ENCODE data around the gene PANK2. TPM values are rescaled to one million over a fixed set of nuclear protein-coding genes. Genes with fewer than 3 reads are reported as not detected.

The PANK2 gene
- total and polyA plus RNA-seq, 10 of the 15 experiments (the other 5 are each of a cell fraction or from before 2014, with no cell fraction given) = 13.2 to 43.4 (median 33.3) TPM

DNA sequence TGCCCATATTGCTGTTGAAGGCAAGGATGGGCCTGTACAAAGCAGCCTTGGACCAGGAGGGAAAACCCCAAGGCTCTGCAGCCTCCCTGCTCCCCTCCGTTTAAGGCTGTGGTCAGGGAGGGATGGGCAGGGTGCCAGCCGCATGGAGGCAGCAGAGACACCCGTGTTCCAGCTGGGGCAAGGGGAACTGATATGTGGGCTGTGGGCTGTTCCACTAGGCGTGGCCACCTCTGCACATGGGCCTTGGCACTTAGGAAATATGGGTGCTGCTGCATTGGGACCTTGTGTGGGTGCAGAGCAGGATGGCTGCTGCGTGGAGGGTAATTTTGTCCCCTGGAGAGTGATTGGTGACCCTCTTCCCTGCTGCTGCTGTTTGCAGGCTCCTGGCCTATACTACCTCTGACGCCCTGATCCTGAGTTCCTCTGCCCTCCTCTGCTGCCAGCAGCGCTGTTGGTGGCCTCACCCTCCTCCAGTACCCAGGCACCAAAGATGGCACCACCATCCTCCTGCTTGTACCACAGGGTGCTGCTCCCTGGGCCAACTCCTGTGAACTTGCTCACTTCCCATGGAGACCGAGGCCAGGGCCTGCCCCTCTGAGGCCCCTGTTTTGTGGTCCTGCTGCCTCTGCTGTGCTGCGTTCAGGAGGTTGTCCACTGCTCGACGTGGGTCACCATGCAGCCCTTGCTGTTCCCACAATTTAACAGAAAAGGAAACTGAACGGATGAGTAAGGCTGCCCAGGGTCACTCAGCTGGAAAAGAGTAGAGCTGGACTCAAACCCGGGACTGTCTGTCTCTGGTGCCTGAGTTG, 35.3 kb downstream of the PANK2 start:
- Histone ChIP-seq H3K4me3 (no peak overlapping the region), H3K27me3 (replicated peaks in 1 of 2; ENCODE audit: control insufficient read depth in 2 of 2, insufficient read depth in 2 of 2, low read length in 1 of 2) (no peaks in the 10 kb centered on the region), H3K36me3 (ENCODE audit: control insufficient read depth in 2 of 2, insufficient read depth in 2 of 2, low read length in 1 of 2) (peaks cover 26 to 27% of the 10 kb centered on the region in 2 experiments), H3K4me2 (ENCODE audit: control insufficient read depth, insufficient read depth) (no peak overlapping the region), H3K4me1 (ENCODE audit: control insufficient read depth, insufficient read depth, low read length) (no peaks in the 10 kb centered on the region), H3K27ac (ENCODE audit: control insufficient read depth, insufficient read depth) (no peak overlapping the region), H4K20me1 (ENCODE audit: control insufficient read depth, insufficient read depth) (peaks cover 3% of the 10 kb centered on the region; the same call in 1 of the 2 replicates), H3K9me3 (replicated peaks; ENCODE audit: control insufficient read depth, insufficient read depth, low read length) (no peaks in the 10 kb centered on the region), H3K9ac (ENCODE audit: control insufficient read depth, insufficient read depth, low read length) (no peak overlapping the region), H2AFZ (ENCODE audit: control insufficient read depth, low read depth, low read length) (no peak overlapping the region), H3K79me2 (ENCODE audit: control insufficient read depth, insufficient read depth, low read length) (peaks cover under 1% of the 10 kb centered on the region; the same call in 1 of the 2 replicates)
- ChIA-PET CTCF (no interaction called here), RAD21 (ENCODE audit: unreplicated experiment) (no interaction called here), SMC1A (ENCODE audit: uncharacterized antibody, unreplicated experiment) (interaction anchor here (0.6 kb wide), 1 partner anchor 148 kb away, joined by 3 read pairs; no protein-coding TSS in a partner anchor), POLR2A (interaction anchor here (0.5 kb wide), 1 partner anchor 32 kb away, joined by 4 read pairs; no protein-coding TSS in a partner anchor)
- in situ Hi-C loops (cut with MboI) = no loop called here
- intact Hi-C loops (cut with micrococcal nuclease; ENCODE audit: unreplicated experiment) = no loop called here
- TF ChIP-seq NR2F1 (conservative IDR thresholded peaks at IDR 0.05) (no peak), TCF12 (IDR thresholded peaks at IDR 0.05; ENCODE audit: low read depth, low read length) (no peak), ESRRA (IDR thresholded peaks at IDR 0.05; ENCODE audit: low read length) (no peak), PAX5 (IDR thresholded peaks at IDR 0.05; ENCODE audit: borderline replicate concordance, low read depth, low read length) (no peak), TCF7 (IDR thresholded peaks at IDR 0.05; ENCODE audit: borderline replicate concordance) (no peak), ZNF217 (IDR thresholded peaks at IDR 0.05) (no peak), POLR2AphosphoS2 (IDR thresholded peaks at IDR 0.05; ENCODE audit: low read depth, low read length) (peak; percentile 45; the same call in 1 of the 2 replicates), JUNB (IDR thresholded peaks at IDR 0.05) (no peak), WRNIP1 (IDR thresholded peaks at IDR 0.05; ENCODE audit: borderline replicate concordance, low read depth, low read length) (no peak), POLR2AphosphoS5 (IDR thresholded peaks at IDR 0.05; ENCODE audit: low read length) (peak; percentile 69), GATAD2B (conservative IDR thresholded peaks at IDR 0.05; ENCODE audit: low read depth) (no peak), POLR2A (IDR thresholded peaks at IDR 0.05; ENCODE audit: low read depth, low read length) (peak; percentile 57; the same call in 1 of the 2 replicates)
- TF ChIP-seq, protein P1, sequence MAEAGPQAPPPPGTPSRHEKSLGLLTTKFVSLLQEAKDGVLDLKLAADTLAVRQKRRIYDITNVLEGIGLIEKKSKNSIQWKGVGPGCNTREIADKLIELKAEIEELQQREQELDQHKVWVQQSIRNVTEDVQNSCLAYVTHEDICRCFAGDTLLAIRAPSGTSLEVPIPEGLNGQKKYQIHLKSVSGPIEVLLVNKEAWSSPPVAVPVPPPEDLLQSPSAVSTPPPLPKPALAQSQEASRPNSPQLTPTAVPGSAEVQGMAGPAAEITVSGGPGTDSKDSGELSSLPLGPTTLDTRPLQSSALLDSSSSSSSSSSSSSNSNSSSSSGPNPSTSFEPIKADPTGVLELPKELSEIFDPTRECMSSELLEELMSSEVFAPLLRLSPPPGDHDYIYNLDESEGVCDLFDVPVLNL (IDR thresholded peaks at IDR 0.05; ENCODE audit: low read depth, low read length) = no peak
- BruUV-seq (replicated peaks) = no TSS peak
- ATAC-seq (peak; percentile 8), DNase-seq (ENCODE audit: low read depth, low spot score) (no peak), FAIRE-seq (no peak)
- 56% methylated on average over 13 of the region's 13 CpGs for WGBS (ENCODE audit: insufficient coverage, insufficient replicate concordance, low lambda C conversion rate, missing lambda C conversion rate)

Data from GM12878 (cell line).